CD4-positive, alpha-beta memory T cell (primary cell): Measurements from ENCODE around the gene RFTN1. TPM values are rescaled to one million over a fixed set of nuclear protein-coding genes. Genes with fewer than 3 reads are reported as not detected.

Experiments used
- CTCF ChIA-PET: fragments of 350-600 bp; sonication (Branson Sonifier 250); formaldehyde crosslinking; loops from one replicate; lab custom pipeline; 2021; ENCODE audit warnings: inconsistent platforms; ENCODE audit not compliant: partially characterized antibody; lab: Charles Lee
- POLR2A ChIA-PET: fragments of 350-600 bp; sonication (Branson Sonifier 250); formaldehyde crosslinking; loops from one replicate; lab custom pipeline; 2021; ENCODE audit not compliant: partially characterized antibody; lab: Charles Lee
- DNase-seq, 5 donors: peaks; one replicate each; pipeline versions ENCODE4 v3.0.0 to v3.0.0-alpha.2; 2020 to 2022; ENCODE audit warnings: mixed read lengths in 1 of 5
- H3K27ac ChIP-seq: one replicate; pipeline ENCODE4 v1.7.0; 2013; ENCODE audit warnings: low read depth, low read length
- H3K27me3 ChIP-seq: 2 replicates; pipeline ENCODE4 v1.7.0; 2013; ENCODE audit warnings: mild to moderate bottlenecking, low read length, moderate library complexity; ENCODE audit not compliant: insufficient read depth
- H3K36me3 ChIP-seq: 2 replicates; pipeline ENCODE4 v1.7.0; 2013; ENCODE audit warnings: mild to moderate bottlenecking, low read length, moderate library complexity; ENCODE audit not compliant: insufficient read depth
- H3K4me1 ChIP-seq: 2 replicates; pipeline ENCODE4 v1.7.0; 2013; ENCODE audit warnings: mild to moderate bottlenecking, low read length, moderate library complexity; ENCODE audit not compliant: insufficient read depth
- H3K4me3 ChIP-seq, 2 donors: one replicate each; pipeline ENCODE4 v1.7.0; 2013; ENCODE audit warnings: low read length in 2 of 2, mild to moderate bottlenecking in 1 of 2
- H3K9me3 ChIP-seq, 2 donors: one replicate each; pipeline ENCODE4 v1.7.0; 2013; ENCODE audit warnings: low read length in 2 of 2, control low read depth in 1 of 2; ENCODE audit not compliant: control insufficient read depth in 1 of 2
- H3K27ac Mint-ChIP-seq, 7 donors: one replicate each; pipeline ENCODE4 v1.8.0; 2020 to 2021; ENCODE audit warnings: mixed read lengths in 7 of 7, mild to moderate bottlenecking in 6 of 7, inconsistent platforms in 3 of 7, moderate library complexity in 3 of 7
- H3K27me3 Mint-ChIP-seq, 2 donors: one replicate each; pipeline ENCODE4 v1.8.0; 2020 to 2021; ENCODE audit warnings: mixed read lengths in 2 of 2
- H3K36me3 Mint-ChIP-seq, 2 donors: one replicate each; pipeline ENCODE4 v1.8.0; 2020 to 2021; ENCODE audit warnings: mixed read lengths in 2 of 2, inconsistent platforms in 1 of 2, mild to moderate bottlenecking in 1 of 2
- H3K4me1 Mint-ChIP-seq, 4 donors: one replicate each; pipeline ENCODE4 v1.8.0; 2020 to 2021; ENCODE audit warnings: mixed read lengths in 4 of 4, mild to moderate bottlenecking in 1 of 4
- H3K4me3 Mint-ChIP-seq, 8 donors: one replicate each; pipeline ENCODE4 v1.8.0; 2020 to 2021; ENCODE audit warnings: mixed read lengths in 8 of 8, mild to moderate bottlenecking in 7 of 8, moderate library complexity in 6 of 8, inconsistent platforms in 3 of 8
- H3K9me3 Mint-ChIP-seq, 8 donors: one replicate each; pipeline ENCODE4 v1.8.0; 2020 to 2021; ENCODE audit warnings: mixed read lengths in 8 of 8, mild to moderate bottlenecking in 5 of 8, inconsistent platforms in 3 of 8, moderate library complexity in 1 of 8
- intact Hi-C: fragments of 100-400 bp; cut with micrococcal nuclease; formaldehyde crosslinking; loops from one replicate; pipeline ENCODE4 v1.15.1; 2023
- polyA plus RNA-seq, 2 donors: library from polyadenylated mRNA; unstranded; fragments of 300-500 nt; fragmentation: Illumina TruSeq; gene quantifications; one replicate each; pipeline ENCODE4 v1.2.3, GENCODE V29; 2021
- total RNA-seq, 2 experiments: library from RNA; stranded (reverse); gene quantifications; one replicate each; pipeline ENCODE4 v1.2.3, GENCODE V29; 2021

The RFTN1 gene
- total and polyA plus RNA-seq, 4 experiments from 2014 or later, result 38.3 to 59.7 (median 52.0) TPM

- POLR2A ChIA-PET, result no interaction called here
- H3K4me3 Mint-ChIP-seq, result no peak overlapping the region
- peaks cover 0 to 3% (median 0%) of the 10 kb centered on the region in 8 donors for H3K9me3 Mint-ChIP-seq
- Histone ChIP-seq H3K36me3 (peaks cover 10% of the 10 kb centered on the region), H3K27me3 (no peaks in the 10 kb centered on the region), H3K27ac (no peak overlapping the region), H3K4me3 (no peak overlapping the region), H3K4me1 (no peaks in the 10 kb centered on the region), H3K9me3 (no peaks in the 10 kb centered on the region)
- peaks cover 5 to 14% (median 9%) of the 10 kb centered on the region in 4 donors for H3K4me1 Mint-ChIP-seq
- no peaks in the 10 kb centered on the region for H3K27me3 Mint-ChIP-seq
- peaks cover 41 to 55% of the 10 kb centered on the region in 2 donors for H3K36me3 Mint-ChIP-seq
- intact Hi-C loops, result no loop called here
- peak overlapping the region in 4 of 7 donors; percentile 1 to 71 (median 10) for H3K27ac Mint-ChIP-seq
- no peak for DNase-seq
- CTCF ChIA-PET, result no interaction called here
These were observed 86.2 kb downstream of the RFTN1 start for GRCh38 chr3:16427103-16427965.

- intact Hi-C loops, result no loop called here
- peaks cover 0 to 3% (median 0%) of the 10 kb centered on the region in 8 donors for H3K9me3 Mint-ChIP-seq
- Histone ChIP-seq H3K4me1 (no peaks in the 10 kb centered on the region), H3K27me3 (no peaks in the 10 kb centered on the region), H3K4me3 (no peak overlapping the region), H3K27ac (no peak overlapping the region), H3K9me3 (no peaks in the 10 kb centered on the region), H3K36me3 (peaks cover 6% of the 10 kb centered on the region)
- no peak overlapping the region for H3K4me3 Mint-ChIP-seq
- POLR2A ChIA-PET, result no interaction called here
- H3K36me3 Mint-ChIP-seq, result peaks cover 34 to 48% of the 10 kb centered on the region in 2 donors
- H3K27ac Mint-ChIP-seq, result no peak overlapping the region
- H3K27me3 Mint-ChIP-seq, result no peaks in the 10 kb centered on the region
- H3K4me1 Mint-ChIP-seq, result peaks cover 5 to 14% (median 9%) of the 10 kb centered on the region in 4 donors
- CTCF ChIA-PET, result no interaction called here
- no peak for DNase-seq
These were observed 86.8 kb downstream of the RFTN1 start for GRCh38 chr3:16426665-16427064.

DNA sequence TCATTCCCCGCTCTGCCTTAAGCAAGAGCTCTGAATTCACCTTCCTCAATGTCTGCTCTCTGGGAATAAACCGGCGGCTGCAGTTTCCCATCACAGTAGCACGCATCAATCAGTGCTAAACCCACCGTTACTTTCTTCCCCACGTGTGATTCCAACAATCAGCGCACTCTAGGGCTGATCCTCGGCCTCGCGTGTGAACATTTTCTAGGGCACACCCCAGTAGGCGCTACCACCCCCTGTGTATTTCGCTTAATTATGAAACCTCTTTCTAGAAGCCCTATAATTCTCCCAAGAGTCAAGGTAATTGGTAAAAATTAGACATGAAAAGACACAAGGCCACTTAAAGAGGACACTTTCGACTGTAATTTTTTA lies 87.5 kb downstream of the RFTN1 start:
- Mint-ChIP-seq H3K36me3 (peaks cover 28 to 41% of the 10 kb centered on the region in 2 donors), H3K4me1 (peaks cover 6 to 15% (median 11%) of the 10 kb centered on the region in 4 donors), H3K4me3 (no peak overlapping the region), H3K9me3 (peaks cover 0 to 3% (median 0%) of the 10 kb centered on the region in 8 donors), H3K27me3 (no peaks in the 10 kb centered on the region), H3K27ac (no peak overlapping the region)
- Histone ChIP-seq H3K4me1 (no peaks in the 10 kb centered on the region), H3K9me3 (no peaks in the 10 kb centered on the region), H3K27ac (no peak overlapping the region), H3K36me3 (no peaks in the 10 kb centered on the region), H3K27me3 (no peaks in the 10 kb centered on the region), H3K4me3 (no peak overlapping the region)
- CTCF ChIA-PET, result no interaction called here
- POLR2A ChIA-PET, result no interaction called here
- intact Hi-C loops, result no loop called here
- DNase-seq, result no peak

GRCh38 chr3:16425398-16426028 lies 88.0 kb downstream of the RFTN1 start:
- H3K4me1 ChIP-seq, result no peaks in the 10 kb centered on the region
- H3K4me3 ChIP-seq, result no peak overlapping the region
- Mint-ChIP-seq H3K36me3 (peaks cover 23 to 36% of the 10 kb centered on the region in 2 donors), H3K9me3 (peaks cover 0 to 2% (median 0%) of the 10 kb centered on the region in 8 donors), H3K27me3 (no peaks in the 10 kb centered on the region), H3K4me1 (peaks cover 7 to 14% (median 10%) of the 10 kb centered on the region in 4 donors), H3K27ac (no peak overlapping the region), H3K4me3 (no peak overlapping the region)
- H3K27me3 ChIP-seq, result no peaks in the 10 kb centered on the region
- H3K36me3 ChIP-seq, result no peaks in the 10 kb centered on the region
- H3K27ac ChIP-seq, result no peak overlapping the region
- H3K9me3 ChIP-seq, result no peaks in the 10 kb centered on the region
- intact Hi-C loops, result no loop called here
- no peak for DNase-seq
- POLR2A ChIA-PET, result no interaction called here
- CTCF ChIA-PET, result no interaction called here

DNA sequence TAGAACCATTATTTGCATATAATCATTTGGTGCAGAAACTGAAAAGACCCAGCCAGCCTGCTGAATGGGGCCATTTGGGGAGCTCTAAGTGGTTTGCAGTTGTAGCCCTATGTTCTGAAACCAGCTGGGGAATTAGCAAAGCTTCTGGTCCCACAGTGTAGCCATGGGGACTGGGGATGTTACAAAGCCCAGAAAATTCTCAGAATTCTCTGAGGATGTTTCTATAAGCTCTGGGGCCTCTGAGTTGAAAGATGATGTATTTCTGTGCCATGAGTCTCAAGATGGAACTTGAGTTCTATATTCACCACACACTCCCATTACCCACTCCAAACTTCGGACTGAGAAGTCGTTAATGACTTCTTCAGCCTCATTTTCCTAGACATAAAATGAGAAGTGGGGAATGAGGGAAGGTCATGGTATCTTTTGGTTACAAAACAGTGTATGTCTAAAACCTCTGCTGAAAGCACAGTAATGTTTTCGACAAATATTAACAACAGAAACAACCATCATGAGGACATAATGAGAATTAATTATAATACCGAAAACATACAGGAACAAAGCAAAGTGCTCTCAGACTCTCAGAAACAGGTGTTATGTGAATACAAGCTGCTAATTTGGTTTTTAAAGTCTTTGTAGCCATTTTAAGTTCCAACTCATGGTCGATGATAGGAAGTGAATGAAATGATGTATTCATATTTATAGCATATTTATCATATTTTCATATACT lies 89.4 kb downstream of the RFTN1 start:
- H3K27ac ChIP-seq, result no peak overlapping the region
- H3K4me3 ChIP-seq, result no peak overlapping the region
- H3K9me3 Mint-ChIP-seq, result peaks cover 0 to 2% (median 0%) of the 10 kb centered on the region in 8 donors
- H3K4me1 ChIP-seq, result no peaks in the 10 kb centered on the region
- no peak overlapping the region for H3K27ac Mint-ChIP-seq
- H3K27me3 ChIP-seq, result no peaks in the 10 kb centered on the region
- CTCF ChIA-PET, result no interaction called here
- no peaks in the 10 kb centered on the region for H3K36me3 ChIP-seq
- H3K4me1 Mint-ChIP-seq, result peaks cover 9 to 19% (median 14%) of the 10 kb centered on the region in 4 donors
- H3K4me3 Mint-ChIP-seq, result no peak overlapping the region
- no peaks in the 10 kb centered on the region for H3K9me3 ChIP-seq
- intact Hi-C loops, result no loop called here
- POLR2A ChIA-PET, result no interaction called here
- H3K27me3 Mint-ChIP-seq, result no peaks in the 10 kb centered on the region
- H3K36me3 Mint-ChIP-seq, result peaks cover 19 to 34% of the 10 kb centered on the region in 2 donors
- no peak for DNase-seq

GRCh38 chr3:16423298-16423697 lies 90.2 kb downstream of the RFTN1 start:
- Mint-ChIP-seq H3K27me3 (no peaks in the 10 kb centered on the region), H3K36me3 (peaks cover 16 to 31% of the 10 kb centered on the region in 2 donors), H3K4me3 (no peak overlapping the region), H3K27ac (no peak overlapping the region), H3K4me1 (peaks cover 10 to 25% (median 18%) of the 10 kb centered on the region in 4 donors), H3K9me3 (peaks cover 0 to 2% (median 0%) of the 10 kb centered on the region in 8 donors)
- Histone ChIP-seq H3K4me3 (no peak overlapping the region), H3K36me3 (no peaks in the 10 kb centered on the region), H3K27me3 (no peaks in the 10 kb centered on the region), H3K9me3 (no peaks in the 10 kb centered on the region), H3K27ac (no peak overlapping the region), H3K4me1 (no peaks in the 10 kb centered on the region)
- intact Hi-C loops, result no loop called here
- POLR2A ChIA-PET, result no interaction called here
- CTCF ChIA-PET, result no interaction called here
- DNase-seq, result no peak
